ENCODE data around the gene ZNF71.

Gene ZNF71

GRCh38 chr19:56594446-56594782, 688 bp upstream of the ZNF71 start:
- Histone ChIP-seq H3K36me3 (ENCODE audit: control insufficient read depth in 2 of 2, insufficient read depth in 2 of 2, low read length in 2 of 2) (peaks cover 0 to 7% of the 10 kb centered on the region in 2 donors), H3K27me3 (ENCODE audit: control insufficient read depth in 1 of 2, insufficient read depth in 2 of 2, low read length in 2 of 2) (no peaks in the 10 kb centered on the region), H3K4me3 (ENCODE audit: low read length in 2 of 2) (peak overlapping the region; percentile 86 to 100), H3K9ac (ENCODE audit: low read length in 2 of 2) (peak overlapping the region in 1 of 2 donors; percentile 79), H3K4me1 (ENCODE audit: control insufficient read depth, insufficient read depth, low read length) (peaks cover 9% of the 10 kb centered on the region), H3K27ac (ENCODE audit: low read length) (no peak overlapping the region), H3K9me3 (ENCODE audit: control insufficient read depth in 2 of 2, low read length in 2 of 2) (no peaks in the 10 kb centered on the region)

GRCh38 chr19:56595548-56595899, 422 bp downstream of the ZNF71 start:
- Histone ChIP-seq H3K27ac (ENCODE audit: low read length) (peak overlapping the region; percentile 37), H3K36me3 (ENCODE audit: control insufficient read depth in 2 of 2, insufficient read depth in 2 of 2, low read length in 2 of 2) (peaks cover 0 to 7% of the 10 kb centered on the region in 2 donors), H3K4me1 (ENCODE audit: control insufficient read depth, insufficient read depth, low read length) (peaks cover 9% of the 10 kb centered on the region), H3K27me3 (ENCODE audit: control insufficient read depth in 1 of 2, insufficient read depth in 2 of 2, low read length in 2 of 2) (no peaks in the 10 kb centered on the region), H3K9me3 (ENCODE audit: control insufficient read depth in 2 of 2, low read length in 2 of 2) (no peaks in the 10 kb centered on the region), H3K9ac (ENCODE audit: low read length in 2 of 2) (peak overlapping the region; percentile 79 to 97), H3K4me3 (ENCODE audit: low read length in 2 of 2) (peak overlapping the region; percentile 86 to 100)

- H3K27me3 ChIP-seq (ENCODE audit: control insufficient read depth in 1 of 2, insufficient read depth in 2 of 2, low read length in 2 of 2) = no peaks in the 10 kb centered on the region
- H3K36me3 ChIP-seq (ENCODE audit: control insufficient read depth in 2 of 2, insufficient read depth in 2 of 2, low read length in 2 of 2) = peaks cover 3 to 14% of the 10 kb centered on the region in 2 donors
- no peak overlapping the region for H3K27ac ChIP-seq (ENCODE audit: low read length)
- no peaks in the 10 kb centered on the region for H3K9me3 ChIP-seq (ENCODE audit: control insufficient read depth in 2 of 2, low read length in 2 of 2)
- H3K4me1 ChIP-seq (ENCODE audit: control insufficient read depth, insufficient read depth, low read length) = peaks cover 9% of the 10 kb centered on the region
- no peak overlapping the region for H3K9ac ChIP-seq (ENCODE audit: low read length in 2 of 2)
- H3K4me3 ChIP-seq (ENCODE audit: low read length in 2 of 2) = no peak overlapping the region
These were observed 1.6 kb downstream of the ZNF71 start for GRCh38 chr19:56596676-56597075.

GRCh38 chr19:56597696-56598095, 2.6 kb downstream of the ZNF71 start:
- H3K9me3 ChIP-seq (ENCODE audit: control insufficient read depth in 2 of 2, low read length in 2 of 2) = no peaks in the 10 kb centered on the region
- peaks cover 5 to 16% of the 10 kb centered on the region in 2 donors for H3K36me3 ChIP-seq (ENCODE audit: control insufficient read depth in 2 of 2, insufficient read depth in 2 of 2, low read length in 2 of 2)

GRCh38 chr19:56601375-56601774, 6.3 kb downstream of the ZNF71 start:
- no peak overlapping the region for H3K4me3 ChIP-seq (ENCODE audit: low read length in 2 of 2)
- no peaks in the 10 kb centered on the region for H3K27me3 ChIP-seq (ENCODE audit: control insufficient read depth in 1 of 2, insufficient read depth in 2 of 2, low read length in 2 of 2)
- H3K36me3 ChIP-seq (ENCODE audit: control insufficient read depth in 2 of 2, insufficient read depth in 2 of 2, low read length in 2 of 2) = peaks cover 5 to 26% of the 10 kb centered on the region in 2 donors
- H3K9me3 ChIP-seq (ENCODE audit: control insufficient read depth in 2 of 2, low read length in 2 of 2) = peaks cover 1 to 6% of the 10 kb centered on the region in 2 donors
- H3K9ac ChIP-seq (ENCODE audit: low read length in 2 of 2) = no peak overlapping the region
- no peak overlapping the region for H3K27ac ChIP-seq (ENCODE audit: low read length)
- peaks cover under 1% of the 10 kb centered on the region for H3K4me1 ChIP-seq (ENCODE audit: control insufficient read depth, insufficient read depth, low read length)

More at GRCh38 chr19:56597696-56598095, 2.6 kb downstream of the ZNF71 start:
- Histone ChIP-seq H3K4me3 (ENCODE audit: low read length in 2 of 2) (no peak overlapping the region), H3K27ac (ENCODE audit: low read length) (no peak overlapping the region), H3K9ac (ENCODE audit: low read length in 2 of 2) (no peak overlapping the region), H3K4me1 (ENCODE audit: control insufficient read depth, insufficient read depth, low read length) (peaks cover 9% of the 10 kb centered on the region), H3K27me3 (ENCODE audit: control insufficient read depth in 1 of 2, insufficient read depth in 2 of 2, low read length in 2 of 2) (no peaks in the 10 kb centered on the region)

GRCh38 chr19:56603829-56604228, 8.7 kb downstream of the ZNF71 start:
- Histone ChIP-seq H3K27ac (ENCODE audit: low read length) (no peak overlapping the region), H3K4me1 (ENCODE audit: control insufficient read depth, insufficient read depth, low read length) (no peaks in the 10 kb centered on the region), H3K4me3 (ENCODE audit: low read length in 2 of 2) (no peak overlapping the region), H3K27me3 (ENCODE audit: control insufficient read depth in 1 of 2, insufficient read depth in 2 of 2, low read length in 2 of 2) (no peaks in the 10 kb centered on the region), H3K36me3 (ENCODE audit: control insufficient read depth in 2 of 2, insufficient read depth in 2 of 2, low read length in 2 of 2) (peaks cover 5 to 21% of the 10 kb centered on the region in 2 donors), H3K9me3 (ENCODE audit: control insufficient read depth in 2 of 2, low read length in 2 of 2) (peaks cover 6 to 8% of the 10 kb centered on the region in 2 donors), H3K9ac (ENCODE audit: low read length in 2 of 2) (no peak overlapping the region)

GRCh38 chr19:56608274-56608964, 13.3 kb downstream of the ZNF71 start:
- H3K4me3 ChIP-seq (ENCODE audit: low read length in 2 of 2) = no peak overlapping the region
- H3K27ac ChIP-seq (ENCODE audit: low read length) = no peak overlapping the region
- H3K36me3 ChIP-seq (ENCODE audit: control insufficient read depth in 2 of 2, insufficient read depth in 2 of 2, low read length in 2 of 2) = peaks cover 0 to 15% of the 10 kb centered on the region in 2 donors
- H3K9me3 ChIP-seq (ENCODE audit: control insufficient read depth in 2 of 2, low read length in 2 of 2) = peaks cover 6 to 12% of the 10 kb centered on the region in 2 donors
- no peaks in the 10 kb centered on the region for H3K4me1 ChIP-seq (ENCODE audit: control insufficient read depth, insufficient read depth, low read length)
- no peaks in the 10 kb centered on the region for H3K27me3 ChIP-seq (ENCODE audit: control insufficient read depth in 1 of 2, insufficient read depth in 2 of 2, low read length in 2 of 2)
- no peak overlapping the region for H3K9ac ChIP-seq (ENCODE audit: low read length in 2 of 2)

GRCh38 chr19:56611288-56611687, 16.2 kb downstream of the ZNF71 start:
- Histone ChIP-seq H3K4me3 (ENCODE audit: low read length in 2 of 2) (no peak overlapping the region), H3K36me3 (ENCODE audit: control insufficient read depth in 2 of 2, insufficient read depth in 2 of 2, low read length in 2 of 2) (peaks cover 6 to 12% of the 10 kb centered on the region in 2 donors), H3K4me1 (ENCODE audit: control insufficient read depth, insufficient read depth, low read length) (no peaks in the 10 kb centered on the region), H3K27me3 (ENCODE audit: control insufficient read depth in 1 of 2, insufficient read depth in 2 of 2, low read length in 2 of 2) (no peaks in the 10 kb centered on the region), H3K9me3 (ENCODE audit: control insufficient read depth in 2 of 2, low read length in 2 of 2) (peaks cover 5 to 8% of the 10 kb centered on the region in 2 donors), H3K27ac (ENCODE audit: low read length) (no peak overlapping the region), H3K9ac (ENCODE audit: low read length in 2 of 2) (no peak overlapping the region)

- H3K36me3 ChIP-seq (ENCODE audit: control insufficient read depth in 2 of 2, insufficient read depth in 2 of 2, low read length in 2 of 2) = peaks cover 6 to 12% of the 10 kb centered on the region in 2 donors
- H3K27me3 ChIP-seq (ENCODE audit: control insufficient read depth in 1 of 2, insufficient read depth in 2 of 2, low read length in 2 of 2) = no peaks in the 10 kb centered on the region
- peaks cover 0 to 12% of the 10 kb centered on the region in 2 donors for H3K9me3 ChIP-seq (ENCODE audit: control insufficient read depth in 2 of 2, low read length in 2 of 2)
These were observed 17.6 kb downstream of the ZNF71 start for GRCh38 chr19:56612737-56613136.

GRCh38 chr19:56613639-56614038, 18.5 kb downstream of the ZNF71 start:
- H3K4me1 ChIP-seq (ENCODE audit: control insufficient read depth, insufficient read depth, low read length) = no peaks in the 10 kb centered on the region
- no peak overlapping the region for H3K27ac ChIP-seq (ENCODE audit: low read length)
- no peak overlapping the region for H3K9ac ChIP-seq (ENCODE audit: low read length in 2 of 2)
- H3K27me3 ChIP-seq (ENCODE audit: control insufficient read depth in 1 of 2, insufficient read depth in 2 of 2, low read length in 2 of 2) = no peaks in the 10 kb centered on the region
- no peak overlapping the region for H3K4me3 ChIP-seq (ENCODE audit: low read length in 2 of 2)
- peaks cover 0 to 12% of the 10 kb centered on the region in 2 donors for H3K9me3 ChIP-seq (ENCODE audit: control insufficient read depth in 2 of 2, low read length in 2 of 2)
- H3K36me3 ChIP-seq (ENCODE audit: control insufficient read depth in 2 of 2, insufficient read depth in 2 of 2, low read length in 2 of 2) = peaks cover 6 to 18% of the 10 kb centered on the region in 2 donors

More at GRCh38 chr19:56612737-56613136, 17.6 kb downstream of the ZNF71 start:
- H3K9ac ChIP-seq (ENCODE audit: low read length in 2 of 2) = no peak overlapping the region
- H3K4me3 ChIP-seq (ENCODE audit: low read length in 2 of 2) = no peak overlapping the region
- H3K27ac ChIP-seq (ENCODE audit: low read length) = no peak overlapping the region
- H3K4me1 ChIP-seq (ENCODE audit: control insufficient read depth, insufficient read depth, low read length) = no peaks in the 10 kb centered on the region

GRCh38 chr19:56617531-56617930, 22.4 kb downstream of the ZNF71 start:
- Histone ChIP-seq H3K9ac (ENCODE audit: low read length in 2 of 2) (no peak overlapping the region), H3K27ac (ENCODE audit: low read length) (no peak overlapping the region), H3K4me3 (ENCODE audit: low read length in 2 of 2) (no peak overlapping the region), H3K27me3 (ENCODE audit: control insufficient read depth in 1 of 2, insufficient read depth in 2 of 2, low read length in 2 of 2) (no peaks in the 10 kb centered on the region), H3K9me3 (ENCODE audit: control insufficient read depth in 2 of 2, low read length in 2 of 2) (peaks cover 9 to 10% of the 10 kb centered on the region in 2 donors), H3K4me1 (ENCODE audit: control insufficient read depth, insufficient read depth, low read length) (no peaks in the 10 kb centered on the region), H3K36me3 (ENCODE audit: control insufficient read depth in 2 of 2, insufficient read depth in 2 of 2, low read length in 2 of 2) (peaks cover 21 to 25% of the 10 kb centered on the region in 2 donors)
